ENCODE results near the gene ANKRD17.

DNA sequence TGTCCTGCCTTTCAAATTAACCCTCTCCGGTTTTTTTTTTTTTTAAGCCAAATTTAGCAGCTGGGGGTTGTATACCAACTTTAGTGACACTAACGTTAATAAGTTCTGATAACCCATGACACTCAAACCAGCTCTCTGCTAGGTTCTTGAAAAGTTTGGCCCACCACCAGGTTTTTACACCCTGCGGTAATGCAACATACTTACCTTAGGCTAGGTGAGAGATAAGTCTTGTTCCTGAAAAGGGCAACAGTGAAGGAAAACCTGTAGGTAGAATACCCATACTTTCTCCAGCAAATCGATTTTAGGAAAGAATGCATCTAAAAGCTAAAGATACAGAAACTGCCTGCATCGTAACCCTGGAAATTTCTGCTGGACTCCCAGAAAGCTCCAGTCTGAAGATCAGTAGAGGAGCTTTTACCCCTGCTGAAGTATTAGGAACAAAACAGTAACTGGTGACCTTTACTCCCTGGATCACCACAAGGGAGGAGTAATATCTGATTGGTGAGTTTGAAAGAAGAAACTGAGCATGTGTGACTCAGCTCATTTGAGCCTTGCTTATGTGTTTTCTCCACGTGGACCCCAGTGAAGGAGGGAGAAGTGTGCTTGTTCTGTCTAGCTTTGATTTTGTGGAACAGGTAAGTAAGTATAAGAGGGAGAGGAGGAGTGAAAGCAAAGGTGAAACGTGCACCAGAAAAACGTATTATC, 154.6 kb downstream of the ANKRD17 start:
- TF ChIP-seq CTCF (IDR thresholded peaks at IDR 0.05; ENCODE audit: low read length) (no peak), EZH2 (IDR thresholded peaks at IDR 0.05; ENCODE audit: borderline replicate concordance, low read length) (no peak)

Data from OCI-LY1 (cell line).